Right cardiac atrium (tissue), 5 donors: ENCODE measurements around the gene CGNL1. TPM values are rescaled to one million over a fixed set of nuclear protein-coding genes. Genes with fewer than 3 reads are reported as not detected.

Experiments
- ATAC-seq, 2 donors: fragments of 200-7000 bp; cut with Tn5 transposase; one replicate each; pipeline versions ENCODE4 v1.8.0 to v1.9.1; 2020; ENCODE audit warnings: moderate library complexity in 2 of 2, mild to moderate bottlenecking in 1 of 2
- DNase-seq, 3 donors: peaks; one replicate each; pipeline ENCODE4 v3.0.0-alpha.2; 2020
- H3K27ac ChIP-seq: one replicate; pipeline ENCODE4 v1.5.1; 2013; ENCODE audit warnings: mild to moderate bottlenecking, low read length, control low read depth, moderate library complexity
- H3K27me3 ChIP-seq: one replicate; pipeline ENCODE4 v1.6.1; 2013; ENCODE audit not compliant: control insufficient read depth, insufficient read depth
- H3K4me1 ChIP-seq: one replicate; pipeline ENCODE4 v1.6.1; 2013; ENCODE audit warnings: low read length; ENCODE audit not compliant: control insufficient read depth, insufficient read depth
- H3K4me3 ChIP-seq: one replicate; pipeline ENCODE4 v1.5.1; 2013; ENCODE audit warnings: low read length, control low read depth
- H3K9me3 ChIP-seq: one replicate; pipeline ENCODE4 v1.6.1; 2013; ENCODE audit warnings: low read length; ENCODE audit not compliant: control insufficient read depth
- WGBS: extraction: QIAGEN DNeasy Blood & Tissue Kit; methylation state at CpG from one replicate; pipeline ENCODE4 v1.1.7; 2013; 5-methylcytosine and 5-hydroxymethylcytosine counted together
- intact Hi-C, 4 donors: fragments of 100-400 bp; cut with DNase I; formaldehyde crosslinking; loops; one replicate each; pipeline versions ENCODE4 v1.11.0 to v1.14.0; 2022 to 2023
- polyA plus RNA-seq: library from polyadenylated mRNA; stranded (reverse); fragments of 200-250 nt; gene quantifications from one replicate; pipeline ENCODE4 v1.2.3, GENCODE V29; 2013
- total RNA-seq, 4 donors: library from RNA; stranded (reverse); fragmentation: NEBNext Ultra II Directional; extraction: Animal tissue kit (Norgen Biotek cat#: 25700); gene quantifications; one replicate each; pipeline ENCODE4 v1.2.1, GENCODE V29; 2021
- donor health status: healthy with polysubstance abuse.
- donor health status: DM: no; HTN: yes; CAD: no.
- donor health status: DM: no; HTN: no; CAD: no.
- donor health status: DM: no; HTN: yes; CAD: no; lungs with severe emphysema.
- donor health status: DM: yes; HTN: yes; CAD: no.

Gene CGNL1
- total and polyA plus RNA-seq, 5 donors, result 12.7 to 59.9 (median 49.3) TPM

DNA sequence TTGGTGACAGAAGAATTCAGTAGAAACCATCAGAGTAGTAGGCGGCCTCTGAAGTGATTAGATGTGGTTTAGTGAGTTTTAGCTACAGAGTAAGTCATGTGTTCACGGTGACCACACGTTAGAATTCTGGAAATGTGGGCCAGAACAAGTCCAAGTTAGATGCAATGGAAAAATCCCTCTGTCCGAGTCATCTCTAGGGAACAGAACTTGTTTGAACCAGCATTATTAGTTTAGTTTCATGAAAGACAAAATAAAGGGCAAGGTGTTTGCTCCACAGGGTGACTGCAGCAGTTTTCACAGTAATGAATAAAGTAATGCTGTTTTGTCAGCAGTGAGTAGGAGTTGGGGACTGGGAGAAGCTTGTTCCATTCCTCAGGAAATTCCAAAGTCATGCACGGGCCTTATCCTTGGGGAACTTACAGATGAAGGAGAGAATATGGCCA lies 100.2 kb downstream of the CGNL1 start:
- intact Hi-C loops, result no loop called here
- 55% methylated on average over 5 of the region's 5 CpGs for WGBS
- Histone ChIP-seq H3K27me3 (no peaks in the 10 kb centered on the region), H3K4me1 (no peaks in the 10 kb centered on the region), H3K9me3 (no peaks in the 10 kb centered on the region), H3K4me3 (no peak overlapping the region), H3K27ac (no peak overlapping the region)
- ATAC-seq (peak; percentile 59 to 62), DNase-seq (no peak)

GRCh38 chr15:57477736-57478522 lies 101.6 kb downstream of the CGNL1 start:
- H3K9me3 ChIP-seq, result no peaks in the 10 kb centered on the region
- DNase-seq, result no peak
- no peaks in the 10 kb centered on the region for H3K4me1 ChIP-seq
- 82% methylated on average over 9 of the region's 9 CpGs for WGBS
- H3K4me3 ChIP-seq, result no peak overlapping the region
- intact Hi-C loops, result no loop called here
- no peak overlapping the region for H3K27ac ChIP-seq
- ATAC-seq, result peak in 1 of 2 donors; percentile 8
- no peaks in the 10 kb centered on the region for H3K27me3 ChIP-seq

- Histone ChIP-seq H3K4me1 (no peaks in the 10 kb centered on the region), H3K27ac (no peak overlapping the region), H3K4me3 (no peak overlapping the region), H3K27me3 (no peaks in the 10 kb centered on the region), H3K9me3 (no peaks in the 10 kb centered on the region)
- DNase-seq (no peak), ATAC-seq (no peak)
- WGBS, result 96% methylated on average over 1 of the region's 1 CpG
- intact Hi-C loops, result no loop called here
Measured at GRCh38 chr15:57479005-57479404, 102.7 kb downstream of the CGNL1 start.

DNA sequence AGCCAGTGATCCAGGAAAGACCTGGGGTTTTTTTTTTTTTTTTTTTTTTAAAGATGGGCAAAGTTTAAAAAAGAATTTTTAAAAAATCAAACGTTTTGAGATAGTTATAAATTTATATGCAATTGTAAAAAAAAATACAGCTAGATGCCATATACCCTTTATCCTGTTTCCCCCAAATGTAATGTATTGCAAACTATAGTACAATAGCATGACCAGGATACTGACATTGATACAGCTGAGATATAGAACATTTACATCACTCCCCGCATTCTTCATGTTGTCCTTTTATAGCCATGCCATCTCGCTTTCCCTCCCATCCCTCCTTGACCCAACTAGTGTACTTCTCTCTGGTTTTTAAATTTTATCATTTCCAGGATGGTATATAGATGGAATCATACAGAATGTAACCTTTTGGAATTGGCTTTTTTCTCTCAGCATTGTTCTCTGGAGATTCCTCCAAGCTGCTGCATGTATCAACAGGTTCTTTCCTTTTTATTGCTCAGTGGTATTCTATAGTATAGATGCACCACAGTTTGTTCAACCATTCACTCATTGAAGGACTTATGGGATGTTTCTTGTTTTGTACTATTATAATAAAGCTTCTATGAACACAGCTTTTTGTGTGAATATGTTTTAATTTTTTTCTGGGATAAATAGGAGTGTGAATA lies 104.9 kb downstream of the CGNL1 start:
- no peak for ATAC-seq
- Histone ChIP-seq H3K9me3 (no peaks in the 10 kb centered on the region), H3K4me1 (no peaks in the 10 kb centered on the region), H3K4me3 (no peak overlapping the region), H3K27me3 (no peaks in the 10 kb centered on the region), H3K27ac (no peak overlapping the region)
- WGBS, result 82% methylated on average over 3 of the region's 3 CpGs
- no peak for DNase-seq
- intact Hi-C loops, result no loop called here

DNA sequence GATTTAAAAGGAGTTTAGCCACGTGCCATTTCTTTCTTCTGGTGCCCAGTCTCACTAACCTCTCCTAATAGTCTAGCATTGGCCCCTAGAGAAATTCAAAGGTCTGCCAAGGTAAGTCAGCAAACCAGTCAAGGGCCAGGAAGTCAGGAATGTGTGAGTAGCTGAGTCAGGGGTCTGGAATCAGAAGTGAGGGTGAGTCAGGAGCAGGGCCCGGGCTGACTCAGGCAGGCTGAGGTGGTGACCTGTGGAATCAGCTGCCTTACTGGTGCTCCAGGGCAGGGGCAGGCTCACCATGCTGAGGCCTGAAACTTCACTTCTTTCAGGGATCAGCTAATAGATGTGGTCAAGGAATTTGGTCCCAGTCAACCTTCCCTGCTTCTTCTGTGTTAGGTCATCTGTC lies 109.6 kb downstream of the CGNL1 start:
- WGBS, result 22% methylated on average over 2 of the region's 2 CpGs
- DNase-seq (peak in 2 of 3 donors; percentile 38 to 40), ATAC-seq (peak; percentile 63 to 94)

GRCh38 chr15:57486833-57487232 lies 110.5 kb downstream of the CGNL1 start:
- intact Hi-C loops, result no loop called here
- no peak overlapping the region for H3K27ac ChIP-seq
- H3K9me3 ChIP-seq, result no peaks in the 10 kb centered on the region
- DNase-seq (no peak), ATAC-seq (no peak)
- no peaks in the 10 kb centered on the region for H3K4me1 ChIP-seq
- H3K27me3 ChIP-seq, result no peaks in the 10 kb centered on the region
- no peak overlapping the region for H3K4me3 ChIP-seq

More for the DNA sequence above, 109.6 kb downstream of the CGNL1 start:
- Histone ChIP-seq H3K4me3 (no peak overlapping the region), H3K4me1 (no peaks in the 10 kb centered on the region), H3K27ac (no peak overlapping the region), H3K27me3 (no peaks in the 10 kb centered on the region), H3K9me3 (no peaks in the 10 kb centered on the region)
- intact Hi-C loops, result no loop called here

GRCh38 chr15:57489122-57489521 lies 112.8 kb downstream of the CGNL1 start:
- no peak for ATAC-seq
- intact Hi-C loops, result no loop called here

DNA sequence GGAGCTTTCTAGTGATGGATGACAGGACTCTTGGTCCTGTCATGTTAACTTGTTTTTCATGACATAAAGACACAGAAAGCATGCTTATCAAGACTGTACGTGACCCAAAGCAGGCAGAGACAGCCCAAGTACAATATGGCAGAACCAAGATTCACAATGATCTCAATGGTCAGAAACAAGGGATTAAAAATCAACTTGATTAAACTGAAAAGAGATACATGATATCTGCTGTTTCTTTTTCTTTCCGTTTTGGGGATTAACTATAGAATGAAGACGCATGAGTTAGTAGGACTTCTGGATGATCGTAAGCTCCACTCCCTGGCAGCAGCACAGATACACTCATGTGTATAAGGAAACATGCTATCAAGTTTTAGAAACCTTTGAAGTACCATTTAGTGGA lies 117.0 kb downstream of the CGNL1 start:
- no peak for ATAC-seq
- Histone ChIP-seq H3K4me3 (no peak overlapping the region), H3K9me3 (no peaks in the 10 kb centered on the region), H3K27ac (no peak overlapping the region), H3K27me3 (no peaks in the 10 kb centered on the region), H3K4me1 (no peaks in the 10 kb centered on the region)
- 94% methylated on average over 4 of the region's 4 CpGs for WGBS
- intact Hi-C loops, result no loop called here
- no peak for DNase-seq

More at GRCh38 chr15:57489122-57489521, 112.8 kb downstream of the CGNL1 start:
- no peak overlapping the region for H3K27ac ChIP-seq
- H3K4me1 ChIP-seq, result no peaks in the 10 kb centered on the region
- H3K9me3 ChIP-seq, result no peaks in the 10 kb centered on the region
- no peak for DNase-seq
- H3K4me3 ChIP-seq, result no peak overlapping the region
- no peaks in the 10 kb centered on the region for H3K27me3 ChIP-seq

GRCh38 chr15:57494581-57494980 lies 118.3 kb downstream of the CGNL1 start:
- Histone ChIP-seq H3K4me3 (no peak overlapping the region), H3K27ac (no peak overlapping the region), H3K27me3 (no peaks in the 10 kb centered on the region), H3K9me3 (no peaks in the 10 kb centered on the region), H3K4me1 (no peaks in the 10 kb centered on the region)
- 58% methylated on average over 4 of the region's 4 CpGs for WGBS
- DNase-seq (peak; percentile 32 to 76 (median 58)), ATAC-seq (peak; percentile 47 to 70)
- intact Hi-C loops, result no loop called here

GRCh38 chr15:57495041-57495440 lies 118.7 kb downstream of the CGNL1 start:
- ATAC-seq, result no peak
- Histone ChIP-seq H3K4me1 (no peaks in the 10 kb centered on the region), H3K27ac (no peak overlapping the region), H3K27me3 (no peaks in the 10 kb centered on the region), H3K9me3 (no peaks in the 10 kb centered on the region), H3K4me3 (no peak overlapping the region)
- DNase-seq, result no peak
- 42% methylated on average over 2 of the region's 2 CpGs for WGBS
- intact Hi-C loops, result no loop called here

GRCh38 chr15:57495554-57496165 lies 119.4 kb downstream of the CGNL1 start:
- H3K4me1 ChIP-seq, result no peaks in the 10 kb centered on the region
- intact Hi-C loops, result no loop called here
- ATAC-seq (peak; percentile 50 to 57), DNase-seq (no peak)
- H3K27me3 ChIP-seq, result no peaks in the 10 kb centered on the region
- WGBS, result 64% methylated on average over 2 of the region's 2 CpGs
- no peaks in the 10 kb centered on the region for H3K9me3 ChIP-seq
- no peak overlapping the region for H3K4me3 ChIP-seq
- H3K27ac ChIP-seq, result no peak overlapping the region
